GM19025 (cell line): ENCODE data around the gene CEP63.
"Not testable (repeated sequence)": the region's sequence is repeated elsewhere in the genome, so short reads cannot be mapped to it uniquely, and the experiment has no call there.

Experiments
- ATAC-seq: cut with Tn5 transposase; IDR thresholded peaks from one replicate; pipeline ENCODE4 v1.9.1; 2021; ENCODE audit warnings: mild to moderate bottlenecking, low read depth, moderate library complexity; ENCODE audit not compliant: unreplicated experiment

CEP63 gene

GRCh38 chr3:134505485-134505884 is 19.6 kb downstream of the CEP63 start:
- no peak for ATAC-seq

- no peak for ATAC-seq
Observed at GRCh38 chr3:134511500-134511899, 25.6 kb downstream of the CEP63 start.

GRCh38 chr3:134516905-134517304 is 31.0 kb downstream of the CEP63 start:
- ATAC-seq = no peak

- ATAC-seq = no peak
Observed at GRCh38 chr3:134517791-134518190, 31.9 kb downstream of the CEP63 start.

- ATAC-seq = no peak
Observed at GRCh38 chr3:134522541-134522940, 36.7 kb downstream of the CEP63 start.

DNA sequence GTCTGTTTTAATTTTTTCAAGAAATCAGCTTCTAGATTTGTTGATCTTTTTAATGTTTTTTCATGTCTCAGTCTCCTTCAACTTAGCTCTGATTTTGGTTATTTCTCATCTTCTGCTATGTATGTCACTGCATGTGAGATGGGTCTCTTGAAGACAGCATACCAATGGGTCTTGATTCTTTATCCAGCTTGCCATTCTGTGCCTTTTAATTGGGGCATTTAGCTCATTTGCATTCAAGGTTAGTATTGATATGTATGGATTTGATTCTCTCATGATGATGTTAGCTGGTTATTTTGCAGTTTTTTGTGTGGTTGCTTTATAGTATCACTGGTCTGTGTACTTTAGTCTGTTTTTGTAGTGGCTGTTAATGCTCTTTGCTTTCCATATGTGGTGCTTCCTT is 39.4 kb downstream of the CEP63 start:
- ATAC-seq = no peak

GRCh38 chr3:134526319-134526718 is 40.5 kb downstream of the CEP63 start:
- no peak for ATAC-seq

DNA sequence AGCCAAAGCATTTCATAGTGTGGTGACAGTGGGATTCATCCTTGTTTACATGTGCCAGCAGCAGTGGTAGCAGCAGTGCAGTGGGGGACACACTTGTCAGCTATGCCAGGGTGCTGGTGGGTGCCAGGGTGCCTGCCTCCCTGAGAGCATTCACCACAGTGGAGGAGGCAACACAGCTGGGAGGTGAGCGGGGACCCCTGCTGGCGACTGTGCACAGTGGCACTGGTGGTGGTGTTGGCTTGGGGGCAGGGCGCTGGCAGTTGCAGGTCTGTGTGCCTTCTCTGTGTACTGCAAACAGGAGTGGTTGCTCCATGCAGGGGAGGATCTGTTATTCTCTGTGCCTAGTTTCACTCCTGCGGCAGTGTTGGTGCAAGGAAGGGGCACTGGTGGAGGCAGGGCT is 41.2 kb downstream of the CEP63 start:
- no peak for ATAC-seq

- ATAC-seq = no peak
Observed at GRCh38 chr3:134527538-134528186, 41.8 kb downstream of the CEP63 start.

DNA sequence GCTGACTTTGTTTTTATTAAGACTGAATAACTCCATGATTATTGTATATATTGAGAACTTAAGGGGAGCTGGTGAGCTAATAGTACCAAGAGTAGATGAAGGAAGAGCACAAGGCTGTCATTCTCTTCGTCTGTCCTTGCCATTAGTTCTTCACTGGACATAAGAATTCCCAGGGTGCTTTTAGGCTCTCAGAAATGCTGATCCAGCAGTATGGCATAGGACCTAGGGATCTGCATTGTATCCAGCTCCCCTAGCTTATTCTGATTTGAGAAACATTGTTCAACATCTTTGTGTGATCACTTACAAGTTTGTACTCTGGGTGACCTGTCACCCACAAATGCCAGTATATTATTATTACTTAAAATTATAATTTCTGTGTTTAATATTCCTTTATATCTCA is 47.6 kb downstream of the CEP63 start:
- ATAC-seq = no peak

DNA sequence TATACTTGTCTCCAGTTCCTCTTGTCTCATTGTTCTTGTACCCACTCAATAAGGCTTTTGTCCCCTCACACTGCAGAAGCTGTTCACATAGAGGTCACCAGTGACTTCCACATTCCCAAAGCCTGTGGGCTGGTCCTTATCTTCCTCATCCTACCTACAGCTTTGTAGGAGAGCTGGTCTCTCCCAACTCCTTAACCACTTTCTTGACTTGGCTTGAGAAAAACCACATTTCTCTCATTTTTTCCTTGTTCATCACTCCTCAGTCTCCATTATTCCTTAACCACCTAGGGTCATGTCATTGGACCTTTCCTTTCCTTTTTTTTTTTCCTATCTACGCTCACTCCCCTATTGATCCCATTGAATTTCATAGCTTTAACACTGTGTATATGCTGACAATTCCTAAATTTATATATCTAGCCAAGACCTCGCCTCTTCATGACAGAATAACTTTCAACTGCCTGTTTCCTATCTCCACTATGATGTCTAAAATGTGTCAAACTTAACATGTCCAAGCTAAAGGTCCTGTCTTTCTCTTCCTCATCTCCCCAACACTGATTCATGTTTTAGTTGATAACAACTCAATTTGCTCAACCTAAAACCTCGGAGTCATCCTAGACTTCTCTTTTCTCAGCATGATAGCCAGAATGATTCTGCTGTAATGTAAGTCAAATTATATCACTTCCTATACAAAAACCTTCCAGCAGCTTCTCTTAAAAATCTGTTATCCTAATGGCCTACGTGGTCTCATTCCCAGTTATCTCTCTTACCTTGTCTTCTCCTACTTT is 49.5 kb downstream of the CEP63 start:
- no peak for ATAC-seq

DNA sequence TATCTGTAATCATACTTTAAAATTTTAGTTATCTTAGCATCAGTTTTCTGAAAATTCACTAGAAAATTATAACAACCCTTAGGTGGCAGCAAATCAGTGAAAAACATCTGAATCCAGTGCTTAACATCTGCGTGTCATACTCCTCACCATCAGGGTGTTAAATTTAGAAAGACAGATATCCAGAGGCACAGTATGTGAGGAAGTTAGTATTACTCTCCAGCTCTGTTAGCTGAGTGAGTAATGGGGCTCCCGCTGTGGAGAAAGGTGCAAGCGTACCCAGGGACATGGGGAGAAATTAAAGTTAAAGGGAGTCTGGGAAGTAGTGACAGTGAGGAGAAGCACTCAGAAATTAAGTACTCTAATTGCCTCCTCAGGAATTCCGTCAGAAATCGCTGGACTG is 50.9 kb downstream of the CEP63 start:
- no peak for ATAC-seq

DNA sequence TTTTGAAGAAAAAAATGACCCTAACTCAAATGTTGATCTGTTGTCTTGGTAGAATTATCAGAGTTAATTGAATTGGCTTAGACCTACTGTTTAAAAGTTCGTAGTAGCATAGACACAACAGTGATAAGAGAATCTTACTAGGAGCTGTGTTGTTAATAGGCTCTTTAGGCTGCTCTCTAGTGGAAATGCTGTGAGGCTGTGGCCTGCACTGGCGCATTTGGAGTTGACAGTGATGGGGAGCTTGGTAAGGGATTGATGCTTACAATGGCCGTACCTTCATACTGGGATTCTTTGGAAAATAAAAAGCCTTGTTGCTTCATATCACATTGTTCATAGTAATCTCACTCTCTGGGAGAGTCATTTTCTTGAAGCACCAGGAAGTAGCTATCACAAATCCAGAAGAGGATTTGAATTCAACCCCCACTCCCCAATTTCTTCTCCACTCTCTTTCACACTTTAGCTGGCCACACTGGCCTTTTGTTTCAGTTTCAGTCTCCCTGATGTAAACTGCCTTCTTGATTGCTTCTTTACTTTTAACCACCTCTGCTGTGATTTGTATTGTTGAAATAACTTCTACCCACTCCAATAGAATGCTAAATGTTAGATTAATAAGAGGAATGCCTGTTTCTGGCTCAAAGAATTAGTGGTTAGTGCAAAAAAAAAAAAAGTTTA is 56.6 kb downstream of the CEP63 start:
- no peak for ATAC-seq

- ATAC-seq = no peak
Observed at GRCh38 chr3:134543113-134543512, 57.3 kb downstream of the CEP63 start.

- no peak for ATAC-seq
Observed at GRCh38 chr3:134544316-134544715, 58.5 kb downstream of the CEP63 start.

DNA sequence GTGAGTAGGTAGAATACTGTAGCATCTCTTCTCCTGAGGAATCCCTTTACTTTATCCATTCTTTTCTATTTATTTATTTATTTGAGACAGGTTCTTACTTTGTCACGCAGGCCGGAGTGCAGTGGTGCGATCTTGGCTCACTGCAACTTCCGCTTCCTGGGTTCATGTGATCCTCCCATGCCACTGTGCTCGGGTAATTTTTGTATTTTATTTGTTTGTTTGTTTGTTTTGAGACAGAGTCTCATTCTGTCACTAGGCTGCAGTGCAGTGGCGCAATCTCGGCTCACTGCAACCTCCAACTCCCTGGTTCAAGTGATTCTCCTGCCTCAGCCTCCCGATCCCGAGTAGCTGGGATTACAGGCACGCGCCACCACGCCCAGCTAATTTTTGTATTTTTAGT is 58.9 kb downstream of the CEP63 start:
- ATAC-seq = not testable (repeated sequence)

GRCh38 chr3:134545818-134546217 is 60.0 kb downstream of the CEP63 start:
- ATAC-seq = no peak

DNA sequence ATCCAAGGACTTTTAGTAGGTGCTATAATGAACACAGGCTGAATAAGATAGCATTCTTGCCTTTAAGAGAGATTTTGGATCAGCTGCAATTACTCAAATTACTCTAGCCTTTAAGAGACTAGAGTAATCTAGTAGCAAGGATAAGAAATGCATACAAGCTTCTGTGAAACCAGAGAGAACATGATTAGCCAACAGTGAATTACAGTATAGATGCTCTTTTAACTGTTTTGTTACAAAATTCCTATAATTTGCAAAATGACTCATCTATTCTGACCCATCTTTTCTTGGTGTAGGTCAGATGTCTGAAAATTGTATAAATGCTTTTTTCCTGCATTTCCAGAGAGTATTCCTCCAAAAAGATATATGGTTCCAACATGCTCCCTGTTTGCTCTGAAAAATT is 66.9 kb downstream of the CEP63 start:
- no peak for ATAC-seq

DNA sequence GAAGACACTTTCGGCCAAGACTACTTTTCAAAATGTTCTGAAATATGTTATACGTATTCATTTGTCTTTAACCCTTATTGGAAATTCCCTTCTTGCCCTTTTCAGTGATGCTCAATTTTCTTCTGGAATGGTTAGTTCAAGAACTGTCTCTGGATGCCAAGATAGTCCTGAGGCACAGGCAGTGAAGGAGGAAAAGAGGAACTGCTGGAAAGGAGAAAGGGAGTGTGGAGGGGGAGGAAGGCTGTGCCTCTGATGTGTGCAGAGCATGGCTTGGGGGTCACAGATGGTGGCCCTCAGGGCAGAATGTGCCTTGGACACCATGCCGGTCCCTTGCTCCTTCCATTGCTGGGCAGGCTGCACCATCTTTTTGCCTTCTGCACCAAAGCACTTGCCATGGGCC is 73.7 kb downstream of the CEP63 start:
- no peak for ATAC-seq

DNA sequence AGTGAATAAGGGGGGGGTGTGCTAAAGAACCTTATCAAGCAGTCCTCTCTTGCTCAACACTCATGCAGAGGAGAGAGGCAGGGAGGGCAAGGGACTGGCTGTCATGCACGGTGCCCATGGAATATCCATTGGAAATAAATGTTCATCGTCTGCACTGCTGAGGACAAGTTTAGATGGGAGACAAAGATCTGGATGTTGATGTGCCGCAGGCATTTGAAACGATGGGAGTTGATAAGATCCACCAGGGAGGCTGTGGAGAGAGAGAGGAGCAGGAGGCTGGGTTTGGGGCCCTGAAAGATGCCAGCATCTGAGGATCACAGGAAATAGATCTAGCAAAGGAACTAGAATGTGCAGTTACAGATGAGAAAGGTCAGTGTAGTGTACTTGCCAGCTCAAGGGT is 76.2 kb downstream of the CEP63 start:
- ATAC-seq = no peak

DNA sequence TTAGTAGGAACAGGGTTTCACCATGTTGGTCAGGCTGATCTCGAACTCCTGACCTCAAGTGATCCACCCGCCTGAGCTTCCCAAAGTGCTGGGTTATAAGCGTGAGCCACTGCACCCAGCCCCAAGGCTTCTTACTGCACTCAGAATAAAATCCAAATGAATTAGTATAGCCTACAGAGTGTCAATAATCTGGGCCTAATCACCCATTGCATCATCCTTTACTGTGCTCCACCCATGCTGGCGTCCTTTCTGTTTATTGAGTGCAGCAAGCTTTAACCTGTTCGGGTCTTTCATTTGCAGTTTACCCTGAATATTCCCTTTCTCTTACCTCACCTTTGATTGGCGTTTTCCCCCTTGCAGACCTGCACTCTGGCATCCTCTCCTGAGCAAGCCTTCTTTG is 77.7 kb downstream of the CEP63 start:
- no peak for ATAC-seq

GRCh38 chr3:134564991-134565390 is 79.1 kb downstream of the CEP63 start:
- no peak for ATAC-seq
